Sigmoid colon (tissue), 7 donors: ENCODE measurements around the gene MOCOS. TPM values are rescaled to one million over a fixed set of nuclear protein-coding genes. Genes with fewer than 3 reads are reported as not detected.

Experiments
- DNase-seq: peaks from one replicate; pipeline ENCODE4 v3.0.0-alpha.2; 2019
- H3K27ac ChIP-seq, 4 donors: fragments of 200-600 bp; sonication (generic); one replicate each; pipeline ENCODE4 v1.5.1; 2016 to 2019; ENCODE audit warnings: mild to moderate bottlenecking in 1 of 4
- H3K27me3 ChIP-seq, 3 donors: fragments of 200-600 bp; sonication (generic); one replicate each; pipeline ENCODE4 v1.5.1; 2019; ENCODE audit warnings: mild to moderate bottlenecking in 1 of 3
- H3K36me3 ChIP-seq, 4 donors: fragments of 200-600 bp; sonication (generic); one replicate each; pipeline ENCODE4 v1.5.1; 2016 to 2019
- H3K4me1 ChIP-seq, 4 donors: fragments of 200-600 bp; sonication (generic); one replicate each; pipeline ENCODE4 v1.5.1; 2017 to 2019
- H3K4me3 ChIP-seq, 4 donors: fragments of 200-600 bp; sonication (generic); one replicate each; pipeline ENCODE4 v1.5.1; 2017 to 2019; ENCODE audit warnings: mild to moderate bottlenecking in 2 of 4, moderate library complexity in 1 of 4
- H3K9me3 ChIP-seq, 4 donors: fragments of 200-600 bp in 3 of 4; sonication (generic) in 3 of 4; one replicate each; pipeline versions ENCODE4 v1.5.1 to v1.6.1; 2013 to 2019
- EP300 ChIP-seq, 4 donors: sonication (generic); formaldehyde crosslinking; IDR thresholded peaks; one replicate each; pipeline ENCODE4 v1.6.1; 2017; ENCODE audit warnings: antibody characterized with exemption in 4 of 4
- POLR2A ChIP-seq, 2 donors: fragments of 450-650 bp; IDR thresholded peaks; one replicate each; pipeline ENCODE4 v1.6.1; 2016; ENCODE audit warnings: antibody characterized with exemption in 2 of 2, mild to moderate bottlenecking in 2 of 2, moderate library complexity in 2 of 2
- POLR2AphosphoS5 ChIP-seq, 4 donors: sonication (generic); formaldehyde crosslinking; IDR thresholded peaks; one replicate each; pipeline ENCODE4 v1.6.1; 2017; ENCODE audit warnings: antibody characterized with exemption in 4 of 4
- WGBS, 2 donors: extraction: QIAGEN DNeasy Blood & Tissue Kit; methylation state at CpG; one replicate each; pipeline ENCODE4 v1.1.7; 2013; 5-methylcytosine and 5-hydroxymethylcytosine counted together
- intact Hi-C: fragments of 100-400 bp; cut with DNase I; formaldehyde crosslinking; loops from one replicate; pipeline ENCODE4 v1.15.1; 2023
- polyA plus RNA-seq, 3 donors: library from polyadenylated mRNA; stranded (reverse); fragments of 200-250 nt; gene quantifications; one replicate each; pipeline ENCODE4 v1.2.3, GENCODE V29; 2013
- total RNA-seq, 4 donors: library from RNA; depleted of rRNA; stranded (reverse); fragments of >200 nt; gene quantifications; one replicate each; pipeline ENCODE4 v1.1.0, GENCODE V29; 2016
- TF ChIP-seq, protein P1 (sequence below), 4 experiments: fragments of 450-650 bp in 3 of 4; fragments of 200-600 bp in 1 of 4; IDR thresholded peaks; one replicate each; pipeline ENCODE4 v1.5.1; 2016 to 2019; ENCODE audit warnings: antibody characterized with exemption in 4 of 4, mild to moderate bottlenecking in 3 of 4, moderate library complexity in 2 of 4
- donor health status: healthy with polysubstance abuse.
- donor health status: Bipolar disorder and iron deficiency.
- donor health status: healthy.

MOCOS gene
- total and polyA plus RNA-seq, 7 donors = 0.49 to 3.6 (median 1.8) TPM

- Histone ChIP-seq H3K9me3 (no peaks in the 10 kb centered on the region), H3K36me3 (no peaks in the 10 kb centered on the region), H3K27ac (peak within 1 kb of the TSS; percentile 43 to 81 (median 74)), H3K4me3 (peak within 1 kb of the TSS; percentile 46 to 89 (median 74)), H3K4me1 (peaks cover 0 to 26% (median 20%) of the 10 kb centered on the region in 4 donors), H3K27me3 (peaks cover 0 to 4% (median 0%) of the 10 kb centered on the region in 3 donors)
- DNase-seq = peak; percentile 76
- intact Hi-C loops = loop anchor here (2.0 to 10.0 kb wide), 2 partner anchors 113 to 275 kb away; partner anchors contain the start of gene MOCOS
- TF ChIP-seq POLR2AphosphoS5 (IDR thresholded peaks at IDR 0.05) (no peak), POLR2A (IDR thresholded peaks at IDR 0.05) (no peak), EP300 (IDR thresholded peaks at IDR 0.05) (no peak)
- TF ChIP-seq, protein P1, sequence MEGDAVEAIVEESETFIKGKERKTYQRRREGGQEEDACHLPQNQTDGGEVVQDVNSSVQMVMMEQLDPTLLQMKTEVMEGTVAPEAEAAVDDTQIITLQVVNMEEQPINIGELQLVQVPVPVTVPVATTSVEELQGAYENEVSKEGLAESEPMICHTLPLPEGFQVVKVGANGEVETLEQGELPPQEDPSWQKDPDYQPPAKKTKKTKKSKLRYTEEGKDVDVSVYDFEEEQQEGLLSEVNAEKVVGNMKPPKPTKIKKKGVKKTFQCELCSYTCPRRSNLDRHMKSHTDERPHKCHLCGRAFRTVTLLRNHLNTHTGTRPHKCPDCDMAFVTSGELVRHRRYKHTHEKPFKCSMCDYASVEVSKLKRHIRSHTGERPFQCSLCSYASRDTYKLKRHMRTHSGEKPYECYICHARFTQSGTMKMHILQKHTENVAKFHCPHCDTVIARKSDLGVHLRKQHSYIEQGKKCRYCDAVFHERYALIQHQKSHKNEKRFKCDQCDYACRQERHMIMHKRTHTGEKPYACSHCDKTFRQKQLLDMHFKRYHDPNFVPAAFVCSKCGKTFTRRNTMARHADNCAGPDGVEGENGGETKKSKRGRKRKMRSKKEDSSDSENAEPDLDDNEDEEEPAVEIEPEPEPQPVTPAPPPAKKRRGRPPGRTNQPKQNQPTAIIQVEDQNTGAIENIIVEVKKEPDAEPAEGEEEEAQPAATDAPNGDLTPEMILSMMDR (IDR thresholded peaks at IDR 0.05) = no peak
- WGBS, 2 donors = 1% methylated on average over 91 of the region's 91 CpGs
Measured at GRCh38 chr18:36297417-36298125, 110.3 kb downstream of the MOCOS start, which contains the start of gene FHOD3. Gene FHOD3, plus strand, starts transcription at chr18:36297713. Its CDS starts 123 bp downstream, at chr18:36297836.

DNA sequence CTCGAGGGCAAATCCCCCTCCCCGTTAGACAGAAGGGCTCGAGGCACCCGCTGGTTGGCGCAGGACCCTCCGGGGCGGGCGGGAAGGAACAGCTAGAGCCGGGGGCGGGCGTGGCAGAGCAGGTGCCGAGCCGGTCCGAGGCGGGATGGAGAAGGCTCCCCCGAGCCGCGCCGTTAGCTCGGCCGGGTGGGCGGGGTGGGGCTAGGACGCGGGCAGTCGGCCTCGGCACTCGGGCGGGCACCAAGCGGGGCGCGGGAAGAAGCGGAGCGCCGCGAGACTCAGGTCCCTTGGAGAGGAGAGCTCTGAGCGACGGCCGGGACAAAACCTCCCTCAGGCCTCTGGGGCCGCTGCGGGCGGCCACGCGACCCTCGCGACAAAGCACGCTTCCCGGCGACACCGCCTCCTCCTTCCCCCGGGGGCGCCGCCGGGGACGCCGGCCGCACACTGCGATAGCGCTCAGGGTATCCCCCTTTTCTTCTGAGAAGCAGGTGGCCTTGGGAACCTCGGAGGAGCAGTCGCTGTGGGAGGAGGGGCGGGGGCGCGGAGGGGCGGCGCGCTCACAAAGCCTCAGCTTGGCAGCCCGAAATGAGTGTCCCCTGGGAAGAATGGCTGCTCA lies 110.9 kb downstream of the MOCOS start:
- Histone ChIP-seq H3K4me1 (peaks cover 0 to 26% (median 20%) of the 10 kb centered on the region in 4 donors), H3K4me3 (peak overlapping the region; percentile 46 to 89 (median 74)), H3K36me3 (no peaks in the 10 kb centered on the region), H3K27ac (peak overlapping the region in 3 of 4 donors; percentile 60 to 81 (median 80)), H3K27me3 (peaks cover 0 to 4% (median 0%) of the 10 kb centered on the region in 3 donors), H3K9me3 (no peaks in the 10 kb centered on the region)
- WGBS, 2 donors = 1 to 2% methylated on average over 67 of the region's 67 CpGs
- DNase-seq = no peak
- TF ChIP-seq, protein P1 (IDR thresholded peaks at IDR 0.05) = no peak
- TF ChIP-seq EP300 (IDR thresholded peaks at IDR 0.05) (no peak), POLR2AphosphoS5 (IDR thresholded peaks at IDR 0.05) (no peak), POLR2A (IDR thresholded peaks at IDR 0.05) (no peak)
- intact Hi-C loops = loop anchor here (10.0 kb wide), 1 partner anchor 113 kb away; the partner anchor contains the start of gene MOCOS

- H3K27ac ChIP-seq = no peak overlapping the region
- no peak overlapping the region for H3K4me3 ChIP-seq
- intact Hi-C loops = loop anchor here (10.0 kb wide), 1 partner anchor 114 kb away; the partner anchor contains the start of gene MOCOS
- TF ChIP-seq POLR2AphosphoS5 (IDR thresholded peaks at IDR 0.05) (no peak), EP300 (IDR thresholded peaks at IDR 0.05) (no peak), POLR2A (IDR thresholded peaks at IDR 0.05) (no peak)
- TF ChIP-seq, protein P1 (IDR thresholded peaks at IDR 0.05) = no peak
- peaks cover 0 to 26% (median 20%) of the 10 kb centered on the region in 4 donors for H3K4me1 ChIP-seq
- H3K27me3 ChIP-seq = peaks cover 0 to 4% (median 0%) of the 10 kb centered on the region in 3 donors
- no peaks in the 10 kb centered on the region for H3K36me3 ChIP-seq
- WGBS, 2 donors = 87 to 92% methylated on average over 6 of the region's 6 CpGs
- DNase-seq = no peak
- no peaks in the 10 kb centered on the region for H3K9me3 ChIP-seq
Measured at GRCh38 chr18:36299015-36299414, 111.7 kb downstream of the MOCOS start.

DNA sequence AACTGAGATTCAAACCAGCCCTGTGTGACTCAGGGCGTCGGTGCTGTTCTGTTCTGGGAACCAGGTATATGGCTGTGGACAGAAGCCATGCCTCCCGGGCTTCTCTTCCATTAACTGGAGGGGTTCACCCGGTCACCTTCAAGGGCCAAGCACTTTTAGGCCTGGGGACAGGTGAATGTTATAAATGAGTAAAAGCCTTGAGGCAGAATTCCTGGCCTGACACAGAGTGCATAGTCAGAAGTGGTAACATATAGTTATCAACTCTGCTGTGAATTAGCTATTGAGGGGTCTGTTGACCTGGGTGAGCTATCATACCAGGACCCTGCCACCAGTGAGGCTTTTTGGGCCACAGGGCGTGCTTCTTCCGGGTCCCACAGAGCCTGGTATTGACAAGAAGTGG lies 112.9 kb downstream of the MOCOS start:
- intact Hi-C loops = no loop called here
- Histone ChIP-seq H3K4me1 (peaks cover 0 to 26% (median 20%) of the 10 kb centered on the region in 4 donors), H3K27me3 (peaks cover 0 to 4% (median 0%) of the 10 kb centered on the region in 3 donors), H3K27ac (no peak overlapping the region), H3K9me3 (no peaks in the 10 kb centered on the region), H3K4me3 (no peak overlapping the region), H3K36me3 (no peaks in the 10 kb centered on the region)
- no peak for DNase-seq
- WGBS, 2 donors = 88 to 91% methylated on average over 6 of the region's 6 CpGs
- TF ChIP-seq EP300 (IDR thresholded peaks at IDR 0.05) = no peak
- TF ChIP-seq, protein P1 (IDR thresholded peaks at IDR 0.05) = no peak
- no peak for TF ChIP-seq POLR2AphosphoS5 (IDR thresholded peaks at IDR 0.05)
- TF ChIP-seq POLR2A (IDR thresholded peaks at IDR 0.05) = no peak
